RPMI8226 (cell line): ENCODE measurements around the gene PELI1.

Experiments used
- DNase-seq: peaks from one replicate; pipeline ENCODE4 v3.0.0-alpha.2; 2015

Gene PELI1

GRCh38 chr2:64144057-64145013 lies at the start of gene PELI1:
PELI1 (minus strand) TSS chr2:64144420; CDS start chr2:64108310, 36,110 bp downstream.
- peak; percentile 94 for DNase-seq

GRCh38 chr2:64193491-64193890 lies 49.3 kb upstream of the PELI1 start:
- DNase-seq: no peak

GRCh38 chr2:64192664-64193105 lies 48.5 kb upstream of the PELI1 start:
- DNase-seq: no peak

DNA sequence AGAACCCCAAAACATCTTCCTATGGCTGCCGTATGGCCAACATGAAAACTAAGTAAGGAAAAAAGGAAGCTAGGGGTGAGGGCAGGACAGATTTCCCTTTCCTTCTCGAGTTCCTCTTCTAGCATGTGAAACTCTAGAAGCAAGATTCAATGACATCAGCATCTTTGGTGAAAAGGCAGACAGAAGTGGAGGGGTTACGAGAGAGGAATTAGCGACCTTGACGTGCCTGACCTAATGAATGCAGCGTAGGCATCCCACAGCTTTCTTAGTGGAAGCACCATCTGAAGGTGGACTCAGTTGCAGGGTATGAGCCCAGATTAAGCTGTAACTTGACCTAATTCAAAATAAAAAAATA lies 47.9 kb upstream of the PELI1 start:
- DNase-seq: peak; percentile 80

- DNase-seq: no peak
These were observed 45.4 kb upstream of the PELI1 start for GRCh38 chr2:64189586-64189985.

- DNase-seq: no peak
These were observed 44.9 kb upstream of the PELI1 start for GRCh38 chr2:64189167-64189566.

- no peak for DNase-seq
These were observed 42.7 kb upstream of the PELI1 start for GRCh38 chr2:64186699-64187605.

DNA sequence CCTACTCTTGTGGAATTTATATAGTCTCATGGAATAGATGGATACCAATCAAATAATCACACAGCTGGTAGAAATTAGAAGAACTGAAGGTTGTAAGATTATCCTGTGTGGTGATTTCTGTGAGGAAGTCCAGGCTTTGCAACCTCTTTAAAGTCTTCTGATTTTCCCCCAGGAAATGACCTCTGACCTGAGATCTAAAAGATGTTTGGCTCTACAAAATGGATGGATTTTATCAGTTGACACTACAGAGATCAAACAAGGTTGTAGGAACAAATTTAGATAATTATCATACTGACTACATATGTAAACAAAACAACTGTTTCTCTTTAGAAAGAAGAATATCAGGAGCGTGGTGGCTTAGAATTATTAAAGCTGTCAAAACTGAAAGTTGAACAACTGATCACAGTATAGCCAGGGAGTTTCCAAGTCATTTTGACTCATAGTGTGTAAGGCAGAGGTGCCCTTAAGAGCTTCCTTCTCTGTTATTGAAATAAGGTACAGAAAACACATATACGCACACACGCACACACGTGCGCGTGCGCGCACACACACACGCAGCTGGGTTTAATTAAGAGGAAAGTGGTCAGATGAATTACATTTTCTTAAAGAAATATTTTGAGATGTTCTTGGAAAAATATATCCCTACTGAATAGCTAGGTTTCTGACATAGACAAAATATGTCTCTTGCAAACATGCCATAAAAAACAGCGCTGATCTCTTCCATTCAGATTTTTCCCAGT lies 35.5 kb upstream of the PELI1 start:
- DNase-seq: no peak

GRCh38 chr2:64177315-64177714 lies 33.1 kb upstream of the PELI1 start:
- DNase-seq: no peak

GRCh38 chr2:64175419-64176197 lies 31.4 kb upstream of the PELI1 start:
- no peak for DNase-seq

GRCh38 chr2:64173156-64174135 lies 29.2 kb upstream of the PELI1 start:
- DNase-seq: no peak

- DNase-seq: no peak
These were observed 24.5 kb upstream of the PELI1 start for GRCh38 chr2:64168756-64169155.

- DNase-seq: no peak
These were observed 24.0 kb upstream of the PELI1 start for GRCh38 chr2:64168201-64168600.

- no peak for DNase-seq
These were observed 22.6 kb upstream of the PELI1 start for GRCh38 chr2:64166637-64167420.

DNA sequence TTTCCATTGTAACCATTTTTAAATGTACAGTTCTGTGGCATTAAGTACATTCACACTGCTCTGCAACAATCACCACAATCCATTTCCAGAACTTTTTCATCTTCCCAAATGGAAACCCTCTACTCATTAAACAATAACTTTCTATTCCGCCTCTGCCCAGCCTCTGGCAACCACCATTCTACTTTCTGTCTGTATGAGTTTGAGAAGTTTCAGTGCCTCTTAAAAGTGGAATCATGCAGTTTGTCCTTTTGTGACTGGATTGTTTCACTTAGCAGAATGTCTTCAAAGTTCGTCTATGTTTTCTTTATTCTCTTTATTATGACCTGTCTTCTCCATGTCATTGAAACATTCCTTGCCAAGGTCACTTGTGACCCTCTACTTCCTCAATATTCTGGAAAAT lies 22.0 kb upstream of the PELI1 start:
- DNase-seq: no peak

GRCh38 chr2:64165706-64166105 lies 21.5 kb upstream of the PELI1 start:
- no peak for DNase-seq

DNA sequence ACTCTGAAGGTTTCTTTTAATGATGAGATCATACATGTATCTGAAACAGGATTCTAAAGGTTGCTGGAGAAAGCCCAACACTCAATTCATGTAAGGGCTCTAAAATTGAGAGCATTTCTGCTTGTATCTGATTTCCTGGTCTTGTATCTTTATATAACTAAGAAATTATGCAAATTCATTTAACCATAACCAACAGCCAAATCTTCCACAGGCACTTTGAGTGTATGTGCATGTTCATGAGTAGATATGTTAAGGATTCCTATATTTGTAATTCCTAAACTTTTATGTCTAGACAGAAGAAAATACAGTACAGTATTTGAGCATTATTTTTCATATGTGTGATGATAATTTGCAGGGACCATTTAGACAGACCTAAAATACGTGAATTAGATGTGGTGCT lies 20.4 kb upstream of the PELI1 start:
- DNase-seq: no peak

GRCh38 chr2:64162516-64162915 lies 18.3 kb upstream of the PELI1 start:
- DNase-seq: no peak

- no peak for DNase-seq
These were observed 13.6 kb upstream of the PELI1 start for GRCh38 chr2:64157792-64158191.

- no peak for DNase-seq
These were observed 9.6 kb upstream of the PELI1 start for GRCh38 chr2:64153811-64154210.
